Measurements from ENCODE around the gene ZNF862. TPM values are rescaled to one million over a fixed set of nuclear protein-coding genes. Genes with fewer than 3 reads are reported as not detected.

The ZNF862 gene
- polyA plus RNA-seq, 1 of the 3 experiments (the other 2 are of a cell fraction): 17.3 TPM

DNA sequence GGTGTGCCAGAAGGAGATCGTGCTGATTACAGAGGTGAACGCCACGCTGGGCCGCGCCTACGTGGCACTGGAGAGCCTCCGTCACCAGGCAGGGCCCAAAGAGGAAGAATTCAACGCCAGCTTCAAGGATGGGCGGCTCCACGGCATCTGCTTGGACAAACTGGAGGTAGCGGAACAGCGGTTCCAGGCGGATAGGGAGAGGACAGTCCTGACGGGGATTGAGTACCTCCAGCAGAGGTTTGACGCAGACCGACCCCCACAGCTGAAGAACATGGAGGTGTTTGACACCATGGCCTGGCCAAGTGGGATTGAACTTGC is 23.5 kb downstream of the ZNF862 start (continued):
- TF ChIP-seq, protein P1, sequence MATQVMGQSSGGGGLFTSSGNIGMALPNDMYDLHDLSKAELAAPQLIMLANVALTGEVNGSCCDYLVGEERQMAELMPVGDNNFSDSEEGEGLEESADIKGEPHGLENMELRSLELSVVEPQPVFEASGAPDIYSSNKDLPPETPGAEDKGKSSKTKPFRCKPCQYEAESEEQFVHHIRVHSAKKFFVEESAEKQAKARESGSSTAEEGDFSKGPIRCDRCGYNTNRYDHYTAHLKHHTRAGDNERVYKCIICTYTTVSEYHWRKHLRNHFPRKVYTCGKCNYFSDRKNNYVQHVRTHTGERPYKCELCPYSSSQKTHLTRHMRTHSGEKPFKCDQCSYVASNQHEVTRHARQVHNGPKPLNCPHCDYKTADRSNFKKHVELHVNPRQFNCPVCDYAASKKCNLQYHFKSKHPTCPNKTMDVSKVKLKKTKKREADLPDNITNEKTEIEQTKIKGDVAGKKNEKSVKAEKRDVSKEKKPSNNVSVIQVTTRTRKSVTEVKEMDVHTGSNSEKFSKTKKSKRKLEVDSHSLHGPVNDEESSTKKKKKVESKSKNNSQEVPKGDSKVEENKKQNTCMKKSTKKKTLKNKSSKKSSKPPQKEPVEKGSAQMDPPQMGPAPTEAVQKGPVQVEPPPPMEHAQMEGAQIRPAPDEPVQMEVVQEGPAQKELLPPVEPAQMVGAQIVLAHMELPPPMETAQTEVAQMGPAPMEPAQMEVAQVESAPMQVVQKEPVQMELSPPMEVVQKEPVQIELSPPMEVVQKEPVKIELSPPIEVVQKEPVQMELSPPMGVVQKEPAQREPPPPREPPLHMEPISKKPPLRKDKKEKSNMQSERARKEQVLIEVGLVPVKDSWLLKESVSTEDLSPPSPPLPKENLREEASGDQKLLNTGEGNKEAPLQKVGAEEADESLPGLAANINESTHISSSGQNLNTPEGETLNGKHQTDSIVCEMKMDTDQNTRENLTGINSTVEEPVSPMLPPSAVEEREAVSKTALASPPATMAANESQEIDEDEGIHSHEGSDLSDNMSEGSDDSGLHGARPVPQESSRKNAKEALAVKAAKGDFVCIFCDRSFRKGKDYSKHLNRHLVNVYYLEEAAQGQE (IDR thresholded peaks at IDR 0.05; ENCODE audit: low read depth, low read length): no peak
- no peak for TF ChIP-seq NFIC (IDR thresholded peaks at IDR 0.05; ENCODE audit: borderline replicate concordance)
- TF ChIP-seq FOSL2 (IDR thresholded peaks at IDR 0.05; ENCODE audit: borderline replicate concordance, low read depth): no peak
- no peak for TF ChIP-seq RFX5 (IDR thresholded peaks at IDR 0.05; ENCODE audit: low read length)
- no peak for TF ChIP-seq MAX (IDR thresholded peaks at IDR 0.05; ENCODE audit: low read depth)

- Histone ChIP-seq H3K9ac (no peak overlapping the region), H3K9me2 (no peaks in the 10 kb centered on the region), H3K4me2 (no peak overlapping the region), H3K36me3 (replicated peaks in 1 of 2; ENCODE audit: control insufficient read depth in 1 of 2, insufficient read depth in 2 of 2, low read length in 1 of 2) (peaks cover 4 to 49% of the 10 kb centered on the region in 2 experiments), H3K27me3 (ENCODE audit: insufficient read depth) (no peaks in the 10 kb centered on the region), H3K9me3 (no peaks in the 10 kb centered on the region), H3K79me2 (ENCODE audit: insufficient read depth) (no peaks in the 10 kb centered on the region), H3K27ac (ENCODE audit: low read depth in 2 of 2, low read length in 1 of 2) (no peak overlapping the region), H4K20me1 (ENCODE audit: insufficient read depth) (no peaks in the 10 kb centered on the region), H3K4me3 (ENCODE audit: low read depth in 2 of 2, low read length in 1 of 2) (no peak overlapping the region), H3K4me1 (ENCODE audit: control insufficient read depth in 1 of 2, insufficient read depth in 2 of 2, low read depth in 1 of 2, low read length in 1 of 2) (no peaks in the 10 kb centered on the region), H3F3A (replicated peaks; ENCODE audit: insufficient read depth) (no peaks in the 10 kb centered on the region), H2AFZ (ENCODE audit: low read depth) (no peak overlapping the region)
- 88% methylated on average over 15 of the region's 18 CpGs for WGBS (ENCODE audit: low lambda C conversion rate)
- TF ChIP-seq SMC3 (IDR thresholded peaks at IDR 0.05; ENCODE audit: low read depth, low read length) (no peak), TEAD4 (IDR thresholded peaks at IDR 0.05; ENCODE audit: borderline replicate concordance, insufficient read depth) (no peak), FOXM1 (IDR thresholded peaks at IDR 0.05; ENCODE audit: low read depth) (no peak), CTCF (IDR thresholded peaks at IDR 0.05) (no peak)
- no peak for DNase-seq
- ChIA-PET POLR2A (interaction anchor here (0.6 kb wide), 1 partner anchor 9 kb away, joined by 4 read pairs; no protein-coding TSS in a partner anchor), CTCF (interaction anchor here (1.1 to 2.7 kb wide), 6 partner anchors 10 to 68 kb away, joined by 3 to 6 read pairs (median 4); no protein-coding TSS in a partner anchor)
These were observed 24.0 kb downstream of the ZNF862 start for GRCh38 chr7:149862156-149862555.

DNA sequence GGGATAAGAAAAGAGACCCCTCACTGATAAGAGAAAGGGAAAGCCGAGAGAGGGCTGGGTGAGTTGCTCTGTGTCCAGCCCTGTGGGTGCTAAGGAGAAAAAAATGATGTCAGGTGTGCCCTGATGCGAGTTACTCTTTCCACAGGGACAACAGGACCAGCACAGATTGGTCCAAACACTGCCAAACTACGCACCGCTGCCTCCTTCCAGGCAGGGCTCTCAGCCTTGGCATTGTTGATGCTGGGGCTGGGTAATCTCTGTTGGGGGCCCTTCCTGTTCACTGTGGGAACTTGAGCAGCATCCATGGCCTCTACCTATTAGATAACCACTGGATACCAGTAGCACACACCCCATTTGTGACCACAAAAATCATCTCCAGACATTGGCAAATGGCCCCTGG is 25.3 kb downstream of the ZNF862 start:
- H3K4me1 ChIP-seq (ENCODE audit: control insufficient read depth in 1 of 2, insufficient read depth in 2 of 2, low read depth in 1 of 2, low read length in 1 of 2): no peaks in the 10 kb centered on the region
- H3K4me2 ChIP-seq: no peak overlapping the region
- H3K4me3 ChIP-seq (ENCODE audit: low read depth in 2 of 2, low read length in 1 of 2): no peak overlapping the region
- no peaks in the 10 kb centered on the region for H3K27me3 ChIP-seq (ENCODE audit: insufficient read depth)
- H3K9me2 ChIP-seq: no peaks in the 10 kb centered on the region
- H3F3A ChIP-seq (replicated peaks; ENCODE audit: insufficient read depth): no peaks in the 10 kb centered on the region
- peaks cover 4 to 47% of the 10 kb centered on the region in 2 experiments for H3K36me3 ChIP-seq (replicated peaks in 1 of 2; ENCODE audit: control insufficient read depth in 1 of 2, insufficient read depth in 2 of 2, low read length in 1 of 2)
- no peak overlapping the region for H3K9ac ChIP-seq
- no peak overlapping the region for H2AFZ ChIP-seq (ENCODE audit: low read depth)
- no peak overlapping the region for H3K27ac ChIP-seq (ENCODE audit: low read depth in 2 of 2, low read length in 1 of 2)
- H3K79me2 ChIP-seq (ENCODE audit: insufficient read depth): no peaks in the 10 kb centered on the region
- no peaks in the 10 kb centered on the region for H3K9me3 ChIP-seq
- no peaks in the 10 kb centered on the region for H4K20me1 ChIP-seq (ENCODE audit: insufficient read depth)
- WGBS (ENCODE audit: low lambda C conversion rate): 88% methylated on average over 4 of the region's 4 CpGs
- POLR2A ChIA-PET: no interaction called here
- CTCF ChIA-PET: interaction anchor here (1.6 kb wide), 1 partner anchor 9 kb away, joined by 4 read pairs; no protein-coding TSS in a partner anchor
- DNase-seq: no peak
- TF ChIP-seq EP300 (IDR thresholded peaks at IDR 0.05; ENCODE audit: borderline replicate concordance in 1 of 2, low read depth in 1 of 2, low read length in 1 of 2) (no peak), TEAD4 (IDR thresholded peaks at IDR 0.05; ENCODE audit: borderline replicate concordance, insufficient read depth) (no peak), SIN3A (IDR thresholded peaks at IDR 0.05; ENCODE audit: borderline replicate concordance, low read depth, low read length) (no peak), GATA2 (CRISPR knock-in tag; IDR thresholded peaks at IDR 0.05) (no peak), PBX3 (IDR thresholded peaks at IDR 0.05) (no peak), SMC3 (IDR thresholded peaks at IDR 0.05; ENCODE audit: low read depth, low read length) (no peak), FOSL2 (IDR thresholded peaks at IDR 0.05; ENCODE audit: borderline replicate concordance, low read depth) (no peak), RXRA (IDR thresholded peaks at IDR 0.05; ENCODE audit: borderline replicate concordance, low read depth) (no peak), CTCF (IDR thresholded peaks at IDR 0.05) (no peak), NFIC (IDR thresholded peaks at IDR 0.05; ENCODE audit: borderline replicate concordance) (no peak), FOXM1 (IDR thresholded peaks at IDR 0.05; ENCODE audit: low read depth) (no peak), RCOR1 (IDR thresholded peaks at IDR 0.05; ENCODE audit: low read length) (no peak), GABPA (IDR thresholded peaks at IDR 0.05; ENCODE audit: low read depth) (no peak)
